HG02759 (cell line): Measurements from ENCODE around the gene GPC2.

Source experiments
- ATAC-seq: cut with Tn5 transposase; IDR thresholded peaks from one replicate; pipeline ENCODE4 v1.9.1; 2021; ENCODE audit warnings: mild to moderate bottlenecking, moderate library complexity; ENCODE audit not compliant: unreplicated experiment

The GPC2 gene

DNA sequence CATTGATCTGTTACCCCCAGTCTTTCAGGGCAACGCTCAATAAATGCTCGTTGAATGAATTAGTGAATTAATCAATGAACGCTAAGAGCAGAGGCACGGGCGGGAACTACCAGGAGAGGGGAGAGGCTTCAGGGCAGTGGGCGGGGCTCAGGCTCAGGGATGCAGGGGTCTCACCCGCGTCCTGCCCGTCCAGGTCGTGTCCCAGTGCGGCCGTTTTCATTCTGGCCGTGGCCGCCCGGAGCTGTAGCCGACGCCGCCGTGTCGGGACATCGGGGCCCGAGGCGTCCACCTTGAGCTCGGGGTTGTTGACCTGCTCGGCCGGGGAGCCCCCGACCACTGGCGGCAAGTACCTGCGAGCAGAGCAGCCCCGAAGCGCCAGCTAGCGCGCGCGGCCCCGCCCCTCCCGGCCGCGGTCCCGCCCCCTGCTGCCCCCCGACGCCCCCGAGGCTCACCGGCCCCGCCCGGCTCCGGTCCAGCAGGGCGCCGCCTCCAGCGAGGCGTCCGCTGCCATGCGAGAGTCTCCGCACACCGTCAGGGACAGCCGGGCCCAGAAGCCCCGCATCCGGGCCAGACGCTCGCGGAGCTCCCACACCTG lies 6.0 kb downstream of the GPC2 start:
- ATAC-seq, result no peak

DNA sequence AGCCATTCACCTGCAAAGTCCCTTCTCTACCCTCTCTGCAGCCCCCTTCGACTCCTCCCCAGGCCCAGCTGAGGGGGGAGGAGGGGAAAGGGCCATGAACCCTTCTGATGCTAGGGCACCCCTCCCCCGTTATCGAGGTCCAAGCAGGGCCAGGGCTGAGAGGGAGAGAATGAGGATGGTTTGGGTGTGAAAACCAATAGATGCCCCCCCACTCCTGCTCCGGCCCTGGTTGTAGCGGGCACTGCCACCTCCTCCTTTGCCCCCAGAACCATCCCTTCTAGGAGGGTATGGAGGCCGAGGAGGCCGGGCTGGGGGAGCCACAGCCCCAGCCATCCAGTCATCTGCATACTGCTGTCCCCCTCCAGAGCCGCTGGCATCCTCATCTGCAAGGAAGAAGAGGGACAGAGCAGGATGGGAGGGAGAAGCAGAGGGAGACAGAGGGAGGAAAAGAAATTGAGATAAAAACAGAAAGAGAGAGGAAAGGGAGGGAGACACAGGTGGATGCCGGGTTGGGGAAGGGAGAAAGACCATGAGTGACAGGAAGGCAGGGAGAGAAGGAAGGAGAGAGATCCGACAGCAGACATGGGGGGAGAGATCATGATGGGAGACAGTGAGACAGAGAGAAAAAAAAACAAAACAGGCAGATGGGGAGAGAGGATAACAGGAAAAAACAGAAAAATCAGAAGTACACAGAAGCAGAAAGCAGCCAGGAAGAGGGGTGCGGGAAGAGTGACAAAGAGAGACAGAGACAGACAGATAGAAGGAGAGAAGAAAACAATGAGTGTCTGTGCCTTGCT lies 6.9 kb downstream of the GPC2 start:
- no peak for ATAC-seq

DNA sequence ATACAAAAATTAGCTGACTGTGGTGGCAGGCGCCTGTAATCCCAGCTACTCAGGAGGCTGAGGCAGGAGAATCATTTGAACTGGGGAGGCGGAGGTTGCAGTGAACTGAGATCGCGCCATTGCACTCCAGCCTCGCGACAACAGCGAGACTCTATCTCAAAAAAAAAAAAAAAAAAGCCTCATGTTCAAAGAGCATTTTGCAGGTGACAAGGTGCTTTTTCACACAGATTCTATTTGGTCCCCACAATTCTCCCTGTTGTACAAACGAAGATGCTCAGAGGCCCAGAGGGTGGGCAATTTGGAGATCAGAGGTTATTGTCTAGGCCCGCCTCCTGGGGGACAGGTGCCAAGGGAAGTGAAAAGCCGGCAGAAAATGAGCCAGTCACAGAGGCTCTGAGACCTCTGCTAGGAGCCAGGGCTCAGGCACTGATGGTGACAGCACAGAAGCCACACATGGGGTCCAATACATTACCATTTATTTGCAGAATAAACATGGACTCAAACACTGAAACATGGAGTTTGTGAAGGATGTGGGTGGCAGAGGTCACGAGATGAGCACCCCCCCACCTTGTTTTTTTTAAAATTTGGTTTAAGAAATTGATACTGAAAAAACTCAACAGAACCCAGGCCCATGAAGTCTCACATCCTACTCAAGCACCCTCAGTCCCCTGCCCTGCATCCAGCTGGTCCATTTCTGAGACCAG lies 7.9 kb downstream of the GPC2 start:
- no peak for ATAC-seq

DNA sequence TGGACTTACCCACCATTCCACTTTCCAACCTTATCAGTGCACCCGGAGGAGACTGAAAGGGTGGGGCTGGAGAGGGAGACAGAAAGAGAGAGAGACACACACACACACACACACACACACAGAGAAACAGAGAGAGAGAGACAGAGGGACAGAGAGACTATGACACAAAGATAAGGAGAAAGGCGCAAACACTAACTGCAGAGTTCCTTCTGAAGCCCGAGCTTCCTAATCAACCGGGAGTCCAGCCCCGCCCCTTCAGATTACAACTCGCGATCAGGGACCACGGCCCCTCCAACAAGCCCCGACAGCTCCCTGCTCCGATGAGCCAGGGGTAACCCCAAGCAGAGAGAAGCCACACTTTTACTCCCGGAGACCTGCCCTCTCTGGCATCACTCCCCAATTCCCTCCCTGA lies 9.3 kb downstream of the GPC2 start:
- ATAC-seq, result no peak

DNA sequence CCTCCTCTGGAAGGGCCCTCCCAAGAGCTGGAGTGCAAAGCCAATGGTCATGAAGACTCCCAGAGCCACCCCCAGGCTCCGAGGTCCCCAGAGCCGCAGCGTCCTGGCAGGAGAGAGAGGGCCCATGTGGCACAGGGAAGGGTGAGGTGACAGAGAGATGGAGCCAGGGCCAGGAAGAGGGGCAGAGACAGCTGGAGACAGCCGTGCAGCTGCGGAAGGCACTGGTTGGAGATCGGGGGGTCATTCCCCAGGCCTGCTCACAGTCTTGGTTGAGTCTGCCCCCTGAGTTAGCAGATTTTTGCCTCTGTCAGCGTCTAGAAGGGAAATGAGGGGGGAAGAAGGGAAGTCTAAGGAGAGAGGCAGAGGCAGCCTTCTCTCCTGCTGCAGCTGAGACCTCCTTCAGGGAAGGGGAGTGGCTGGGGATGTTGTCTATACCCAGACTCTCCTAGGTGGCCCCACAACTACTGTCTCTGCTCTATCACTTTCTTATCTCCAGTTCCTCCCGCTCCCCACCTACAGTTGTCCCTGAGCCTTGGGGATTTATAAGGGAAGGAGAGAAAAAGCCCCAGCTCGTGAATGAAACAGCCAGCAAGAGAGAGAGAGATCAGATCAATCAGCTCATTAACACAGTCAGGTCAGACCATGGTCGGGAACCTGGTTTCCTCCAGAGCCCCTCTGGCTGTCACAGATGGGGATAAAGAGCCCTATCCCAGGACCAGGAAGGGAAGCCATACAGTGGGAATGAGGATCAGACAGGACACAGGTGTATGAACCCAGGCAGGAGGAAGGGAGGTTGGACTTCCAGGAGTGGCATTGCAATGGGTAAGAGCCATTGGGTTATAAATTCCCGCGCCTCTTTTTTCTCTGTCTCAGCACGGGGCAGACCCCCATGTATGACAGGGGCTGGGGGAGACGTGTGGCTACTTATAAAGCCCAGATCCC lies 9.9 kb downstream of the GPC2 start:
- ATAC-seq, result no peak

DNA sequence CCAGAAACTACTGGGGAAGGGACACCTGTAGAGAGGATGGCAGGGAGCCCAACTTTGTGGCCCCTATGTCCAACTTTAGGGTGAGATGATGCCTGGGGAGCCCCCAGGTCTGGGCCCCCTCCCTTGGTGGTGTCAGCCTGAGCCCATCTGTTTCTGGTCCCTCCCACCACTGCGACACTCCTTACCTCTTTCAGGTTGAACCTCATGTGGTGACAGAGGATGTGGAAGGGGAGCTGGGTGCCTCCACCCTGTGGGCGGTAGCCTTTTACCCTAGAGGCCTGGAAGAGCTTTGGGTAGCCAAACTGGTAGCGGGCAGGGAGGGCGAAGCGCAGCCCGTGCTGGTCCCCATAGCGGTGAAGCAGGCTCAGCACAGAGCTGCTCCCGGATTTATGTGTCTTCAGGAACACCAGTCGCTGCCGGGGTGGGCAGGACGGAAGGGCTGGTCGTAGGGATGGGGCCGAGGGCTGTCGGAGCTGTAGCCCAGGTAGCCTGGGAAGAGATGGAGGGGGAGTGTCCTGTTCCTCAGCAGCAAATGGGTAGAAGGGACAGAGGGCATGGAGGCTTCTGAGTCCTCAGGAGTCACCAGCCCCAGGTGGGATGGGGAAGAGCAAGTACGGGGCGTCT lies 10.8 kb downstream of the GPC2 start:
- no peak for ATAC-seq

DNA sequence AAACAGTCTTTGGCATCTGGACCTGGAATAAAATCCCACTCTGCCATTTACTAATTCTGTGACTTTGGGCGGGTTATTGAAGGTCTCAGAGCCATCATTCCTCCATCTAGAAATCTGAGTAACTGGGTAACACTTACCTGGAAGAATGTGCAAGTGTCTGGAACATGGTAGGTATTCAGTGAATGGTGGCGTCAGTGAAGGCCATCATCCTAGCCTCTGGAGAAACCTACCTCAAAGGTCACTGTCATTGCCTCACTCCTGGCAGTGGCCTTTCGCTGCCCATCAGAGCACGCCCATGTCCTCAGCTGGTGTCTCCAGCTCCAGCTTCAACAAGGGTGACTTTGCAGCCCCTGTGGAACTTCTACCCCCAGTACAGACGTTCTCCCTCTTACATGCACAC lies 13.3 kb downstream of the GPC2 start:
- no peak for ATAC-seq

DNA sequence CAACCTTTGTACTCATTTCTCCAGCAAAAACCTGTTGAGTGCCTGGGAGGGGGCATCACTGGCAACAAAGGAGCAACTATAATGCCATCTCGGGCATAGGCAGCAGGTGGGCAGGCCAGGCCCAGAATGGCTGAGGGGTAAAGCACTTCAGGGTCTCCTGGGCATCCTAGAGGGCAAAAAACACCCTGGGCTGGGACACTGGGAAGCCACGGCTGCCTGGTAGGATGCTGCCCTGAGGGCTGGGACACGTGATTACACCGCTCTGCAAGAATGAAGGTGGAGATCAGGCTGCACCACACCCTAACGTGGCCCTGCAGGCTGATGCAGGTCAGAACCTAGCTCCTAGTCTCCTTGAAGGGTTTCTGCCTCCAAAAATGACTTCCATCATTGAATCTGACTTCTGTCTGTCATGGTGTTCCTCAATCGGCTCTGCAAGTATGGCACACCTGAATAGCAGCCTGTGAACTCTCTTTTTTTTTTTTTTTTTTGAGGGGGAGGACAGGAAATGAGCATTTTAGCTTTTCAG lies 14.1 kb downstream of the GPC2 start:
- no peak for ATAC-seq

DNA sequence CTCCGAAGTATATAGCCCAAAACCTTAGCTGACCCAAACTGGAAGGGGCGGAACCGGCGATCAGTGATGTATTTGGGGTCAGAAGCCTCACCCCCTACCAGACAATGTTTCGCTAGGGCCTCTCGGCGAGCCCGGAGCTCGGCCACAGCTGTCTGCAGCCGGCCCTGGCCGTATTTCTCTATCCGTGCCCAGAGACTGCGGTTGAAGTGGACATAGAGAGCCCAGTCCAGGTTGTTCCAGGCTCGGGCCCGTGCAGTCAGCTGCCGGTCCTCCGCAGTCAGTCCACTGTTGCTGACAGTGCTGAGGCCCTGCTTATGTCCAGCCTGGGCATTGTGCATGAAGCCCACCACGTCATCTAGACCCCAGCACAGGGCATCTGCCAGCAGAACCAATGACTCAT lies 17.1 kb downstream of the GPC2 start:
- ATAC-seq, result no peak

DNA sequence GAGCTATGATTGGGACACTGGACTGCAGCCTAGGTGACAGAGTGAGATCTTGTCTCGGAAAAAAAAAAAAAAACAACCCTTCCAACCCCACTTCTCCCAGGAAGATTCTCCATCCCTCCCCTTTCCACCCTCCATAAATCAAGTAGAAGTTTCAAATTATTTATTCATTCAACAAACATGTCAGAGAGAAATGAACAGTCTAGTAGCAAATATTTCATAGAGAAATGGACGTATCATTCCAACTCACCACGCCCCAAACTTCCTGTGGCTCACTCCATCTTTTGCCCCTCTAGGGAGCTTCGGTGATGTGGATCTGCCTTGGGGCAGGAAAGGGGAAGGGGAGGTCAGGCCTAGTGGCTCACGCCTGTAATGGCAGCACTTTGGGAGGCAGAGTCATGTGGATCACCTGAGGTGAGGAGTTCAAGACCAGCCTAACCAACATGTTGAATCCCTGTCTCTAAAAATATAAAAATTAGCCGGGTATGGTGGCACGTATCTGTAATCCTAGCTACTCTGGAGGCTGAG lies 18.0 kb downstream of the GPC2 start:
- no peak for ATAC-seq

DNA sequence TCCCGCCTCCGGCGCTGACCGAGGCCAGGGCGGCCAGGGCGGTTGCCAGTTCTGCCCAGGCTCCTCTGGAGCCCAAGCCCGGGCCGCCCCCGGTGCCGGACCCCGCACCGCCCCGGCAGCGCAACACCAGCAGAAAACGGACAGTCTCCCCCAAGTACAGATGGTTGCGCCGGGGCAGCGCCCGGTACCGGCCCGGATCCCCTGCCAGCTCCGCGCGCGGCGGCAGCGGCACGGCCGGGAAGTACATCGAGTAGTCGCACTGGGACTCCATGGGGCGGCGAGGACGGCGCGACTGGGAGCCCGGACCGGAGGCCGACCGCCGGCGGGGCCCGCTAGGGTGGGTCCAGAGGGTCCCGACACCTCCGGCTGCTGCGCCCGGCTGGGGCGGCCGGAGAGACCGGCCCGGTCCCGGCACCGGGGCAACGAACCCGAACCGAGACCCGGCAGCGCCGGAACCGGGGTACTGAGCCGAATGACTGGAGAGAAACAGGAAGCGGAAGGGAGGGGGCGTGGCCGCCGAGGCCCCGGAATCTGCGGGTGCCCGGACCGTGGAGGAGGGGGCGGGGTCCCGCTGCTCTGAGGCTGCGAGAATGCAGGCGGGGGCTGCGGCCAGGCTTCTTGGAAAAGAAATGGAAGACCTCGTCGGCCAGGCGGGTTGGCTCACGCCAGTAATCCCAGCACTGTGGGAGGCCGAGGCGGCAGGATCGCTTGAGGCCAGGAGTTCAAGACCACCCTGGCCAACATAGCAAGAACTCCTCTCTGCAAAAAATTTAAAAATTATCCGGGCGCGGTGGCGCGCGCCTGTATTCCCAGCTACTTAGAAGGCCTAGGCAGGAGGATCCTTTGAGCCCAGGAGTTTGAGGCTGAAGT lies 18.7 kb downstream of the GPC2 start, which contains the start of gene TRAPPC14:
TSS of gene TRAPPC14 (minus strand) at position 495 of the 870 bp plus-strand sequence. CDS start at position 271, 224 bp downstream.
- peak; percentile 88 for ATAC-seq

DNA sequence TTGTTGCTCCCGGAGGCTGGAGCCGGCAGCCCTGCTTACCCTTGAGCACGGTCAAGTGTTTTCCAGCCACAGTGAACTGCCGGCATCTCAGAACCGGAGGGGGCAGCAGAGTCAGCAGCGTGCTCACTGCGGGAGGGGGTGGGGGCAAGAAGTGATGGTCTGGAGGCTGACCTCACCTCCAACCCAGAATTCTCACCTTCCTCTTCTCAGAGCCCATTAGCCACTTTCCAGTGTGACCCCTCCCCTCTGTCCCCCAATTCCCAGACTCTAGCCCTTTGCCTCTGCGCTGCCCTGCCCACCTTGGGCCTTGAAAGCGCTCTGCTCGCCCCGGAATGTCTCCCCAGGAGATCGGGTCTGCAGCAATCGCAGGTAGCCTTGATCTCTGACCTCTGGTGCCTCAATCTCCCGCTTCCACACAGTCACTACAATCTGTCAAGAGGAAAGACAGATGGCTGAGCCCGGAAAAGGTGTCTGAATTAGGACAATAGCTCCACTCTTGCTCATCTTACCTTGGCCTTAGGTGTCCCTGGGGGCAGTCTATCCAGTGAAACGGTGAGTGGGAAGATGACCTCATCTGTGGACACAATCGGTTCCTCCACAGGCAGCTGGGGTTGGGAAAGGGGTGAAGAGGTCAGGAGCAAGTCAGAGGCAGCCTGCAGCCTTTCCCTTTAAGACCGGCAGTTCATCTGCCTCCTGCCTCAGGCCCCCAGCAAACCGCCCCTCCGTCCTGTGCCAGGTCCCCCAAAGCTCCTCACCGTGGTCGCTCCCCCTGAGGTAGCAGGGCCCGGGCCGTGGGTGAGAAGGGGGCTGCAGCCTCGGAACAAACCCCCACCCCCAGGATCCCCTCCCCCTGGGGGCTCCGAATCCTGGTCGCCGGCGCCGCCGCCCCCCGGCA lies 19.6 kb downstream of the GPC2 start:
- ATAC-seq, result peak; percentile 16

DNA sequence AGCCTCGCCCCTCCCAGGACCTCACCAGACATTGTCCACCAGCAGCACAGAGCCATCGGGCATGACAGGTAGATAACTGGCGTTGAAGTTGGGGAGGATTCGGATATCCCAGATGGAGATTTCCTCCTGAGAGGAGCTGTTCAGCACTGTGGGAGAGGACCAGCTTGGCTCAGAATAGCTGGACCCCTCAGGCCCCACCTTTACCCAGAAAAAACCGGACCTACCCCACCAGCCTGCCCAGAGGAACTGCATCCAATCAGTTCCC lies 20.2 kb downstream of the GPC2 start:
- ATAC-seq, result no peak

DNA sequence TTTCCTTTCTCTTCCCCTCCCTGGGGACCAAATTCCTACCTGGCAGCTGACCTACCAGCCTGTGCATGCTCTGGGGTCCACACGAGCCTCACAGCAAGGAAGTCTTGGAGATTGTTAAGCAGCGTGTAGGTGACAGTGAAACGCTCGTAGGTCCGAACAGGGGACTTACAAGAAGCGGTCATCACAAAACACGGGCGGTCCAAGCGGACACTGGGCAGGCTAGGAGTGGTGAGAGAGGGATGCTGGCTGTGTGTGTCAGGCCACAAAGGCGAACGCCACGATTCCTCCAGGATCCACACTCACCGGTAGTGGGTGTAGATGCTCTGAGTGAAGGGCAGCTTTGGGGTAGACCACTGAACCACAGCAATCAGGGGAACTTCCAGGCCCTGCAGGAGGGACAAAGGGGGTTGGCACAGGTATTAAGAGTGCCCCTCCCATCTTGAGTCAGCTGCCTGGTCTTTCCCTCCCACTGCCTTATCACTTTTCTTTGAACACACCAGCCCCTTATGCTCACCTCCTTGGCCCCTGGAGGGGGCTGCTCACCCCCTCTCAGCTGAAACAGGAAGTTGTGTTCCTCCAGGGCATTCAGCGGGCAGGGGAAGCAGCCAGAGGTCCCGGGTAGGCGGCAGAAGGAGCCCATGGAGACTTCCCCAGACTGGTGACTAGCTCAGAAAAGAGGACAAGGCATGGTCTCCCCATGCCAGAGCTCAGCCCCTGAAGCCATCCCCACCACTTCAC lies 20.7 kb downstream of the GPC2 start:
- ATAC-seq, result no peak

DNA sequence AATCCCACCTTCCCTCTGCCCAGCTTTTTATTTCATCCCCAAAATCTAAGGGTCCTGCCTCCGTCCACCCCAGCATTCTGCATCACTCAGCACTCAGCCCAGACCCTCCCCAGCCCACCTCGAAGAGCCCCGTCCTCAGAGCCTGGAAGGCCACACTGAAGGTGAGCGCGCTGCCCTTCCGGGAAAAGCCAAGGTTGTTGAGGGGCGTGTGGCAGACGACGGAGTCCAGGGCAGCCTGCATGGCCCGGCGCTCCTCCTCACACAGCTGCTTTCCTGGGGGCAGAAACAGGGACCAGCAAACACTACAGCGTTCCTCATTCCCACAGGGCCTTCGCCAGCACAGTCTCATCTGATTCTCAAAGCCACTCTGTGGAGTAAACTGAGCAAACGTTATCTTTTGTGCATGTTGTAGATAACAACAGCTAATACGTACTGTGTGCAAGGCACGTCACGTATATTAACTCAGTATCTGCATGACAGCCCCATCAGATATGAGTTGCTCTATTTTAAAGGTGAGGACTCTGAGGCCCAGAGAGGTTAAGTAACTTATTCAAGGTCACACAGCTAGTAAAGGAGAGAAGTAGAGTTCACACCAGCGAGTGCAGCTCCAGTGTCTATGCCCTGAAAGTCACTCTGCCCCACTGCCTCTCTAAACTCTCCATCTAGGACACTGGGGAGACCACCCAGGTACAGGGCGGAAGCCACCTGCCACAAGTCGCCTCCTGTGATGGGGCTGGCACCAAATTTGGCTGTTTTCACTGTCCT lies 21.4 kb downstream of the GPC2 start:
- ATAC-seq, result no peak

DNA sequence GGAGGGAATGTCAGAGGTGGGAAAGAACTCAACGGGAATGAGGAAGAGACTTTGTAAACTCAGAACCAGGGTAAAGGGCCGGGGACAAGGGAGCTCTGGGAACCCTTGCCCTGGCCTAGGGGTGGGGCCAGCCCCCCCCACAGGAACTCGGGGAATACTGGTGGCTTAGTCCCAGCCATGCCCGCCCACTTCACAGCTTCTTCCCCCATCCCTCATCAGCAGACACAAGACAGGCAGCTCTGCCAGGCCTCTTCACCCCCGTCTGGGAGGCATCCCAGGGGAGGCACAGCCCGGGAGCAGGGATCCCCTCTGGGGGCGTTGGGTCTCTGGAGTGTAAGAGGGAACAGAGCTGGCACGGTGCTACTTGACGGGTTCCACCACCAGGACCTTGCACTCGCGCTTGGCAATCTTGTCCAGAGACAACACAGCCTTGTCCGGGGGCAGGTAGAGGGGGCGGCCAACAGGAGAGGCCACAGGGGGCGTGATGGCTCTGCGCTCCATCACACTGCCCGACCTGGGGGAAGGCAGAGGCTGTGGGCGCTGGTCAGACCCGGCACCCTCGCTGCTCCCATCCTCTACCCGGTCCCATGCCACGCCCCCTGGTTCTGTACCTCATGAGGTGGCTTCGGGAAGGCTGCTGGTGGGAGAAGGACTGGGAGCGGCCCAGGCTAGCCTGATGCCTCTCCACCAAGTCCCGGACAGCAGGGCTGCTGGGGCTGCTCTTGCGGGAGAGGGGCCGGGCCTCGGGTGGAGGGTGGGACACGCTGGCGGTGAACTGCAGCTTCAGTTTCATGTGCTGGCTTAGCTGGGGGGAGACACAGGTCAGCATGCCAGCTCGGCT lies 22.3 kb downstream of the GPC2 start:
- no peak for ATAC-seq
